HepG2 (cell line): ENCODE measurements around the gene SCNM1. TPM values are rescaled to one million over a fixed set of nuclear protein-coding genes. Genes with fewer than 3 reads are reported as not detected.
A peak's percentile ranks its signal among the peaks of the same experiment; 100 is the strongest.

ENCODE experiments used
- CCDC6 ChIP-seq: sonication (generic); formaldehyde crosslinking; IDR thresholded peaks from 2 replicates; pipeline ENCODE4 v1.8.1; 2022; ENCODE audit warnings: mild to moderate bottlenecking, missing genetic modification reagents, moderate library complexity
- DPF2 ChIP-seq: sonication (generic); formaldehyde crosslinking; IDR thresholded peaks from 2 replicates; pipeline ENCODE4 v1.4.0; 2020; ENCODE audit warnings: mild to moderate bottlenecking, low read depth, missing genetic modification reagents, borderline replicate concordance
- IRF1 ChIP-seq: sonication (generic); formaldehyde crosslinking; IDR thresholded peaks from 2 replicates; pipeline ENCODE4 v1.4.0; 2020; ENCODE audit warnings: low read depth, mild to moderate bottlenecking, missing genetic modification reagents
- MBNL3 ChIP-seq: fragments of 250-450 bp; sonication (Bioruptor Pico); conservative IDR thresholded peaks from 2 replicates; pipeline ENCODE4 v1.8.0; 2022; ENCODE audit warnings: mild to moderate bottlenecking, inconsistent platforms
- NRL ChIP-seq: sonication (generic); formaldehyde crosslinking; IDR thresholded peaks from 2 replicates; pipeline ENCODE4 v1.5.0; 2020; ENCODE audit warnings: missing genetic modification reagents, mild to moderate bottlenecking, moderate library complexity, borderline replicate concordance
- PATZ1 ChIP-seq: sonication (generic); formaldehyde crosslinking; IDR thresholded peaks from 2 replicates; pipeline ENCODE4 v1.4.0; 2020; ENCODE audit warnings: missing genetic modification reagents
- SMAD3 ChIP-seq: sonication (generic); formaldehyde crosslinking; IDR thresholded peaks from 2 replicates; pipeline ENCODE4 v1.4.0; 2020; ENCODE audit warnings: missing genetic modification reagents
- TEAD3 ChIP-seq: optimal IDR thresholded peaks from 2 replicates; pipeline ENCODE3; 2016; ENCODE audit warnings: borderline replicate concordance
- TFAP4 ChIP-seq: sonication (generic); IDR thresholded peaks from 2 replicates; pipeline ENCODE4 v1.6.1; 2016; ENCODE audit warnings: low read depth, borderline replicate concordance
- TRIM24 ChIP-seq: sonication (generic); formaldehyde crosslinking; IDR thresholded peaks from 2 replicates; pipeline ENCODE4 v1.8.0; 2022; ENCODE audit warnings: mild to moderate bottlenecking, missing genetic modification reagents
- ZKSCAN8 ChIP-seq: IDR thresholded peaks from 2 replicates; pipeline ENCODE4 v1.6.1; 2016; ENCODE audit warnings: borderline replicate concordance, missing genetic modification reagents, missing compliant biosample characterization
- ZNF143 ChIP-seq: sonication (generic); formaldehyde crosslinking; IDR thresholded peaks from 2 replicates; pipeline ENCODE4 v1.4.0; 2020; ENCODE audit warnings: missing genetic modification reagents
- ZNF232 ChIP-seq: sonication (generic); formaldehyde crosslinking; IDR thresholded peaks from 2 replicates; pipeline ENCODE4 v1.4.0; 2020; ENCODE audit warnings: missing genetic modification reagents, borderline replicate concordance
- ZNF431 ChIP-seq: sonication (generic); formaldehyde crosslinking; IDR thresholded peaks from 2 replicates; pipeline ENCODE4 v1.9.0; 2022; ENCODE audit warnings: missing genetic modification reagents, low read depth, mild to moderate bottlenecking, borderline replicate concordance
- ZNF496 ChIP-seq: sonication (generic); formaldehyde crosslinking; IDR thresholded peaks from 2 replicates; pipeline ENCODE4 v1.8.1; 2023; ENCODE audit warnings: mild to moderate bottlenecking, moderate library complexity, missing genetic modification reagents; ENCODE audit not compliant: insufficient replicate concordance
- ZNF577 ChIP-seq: sonication (generic); formaldehyde crosslinking; IDR thresholded peaks from 2 replicates; pipeline ENCODE4 v1.4.0; 2020; ENCODE audit warnings: mild to moderate bottlenecking, low read depth, missing genetic modification reagents, borderline replicate concordance
- ZNF589 ChIP-seq: sonication (generic); formaldehyde crosslinking; conservative IDR thresholded peaks from 2 replicates; pipeline ENCODE4 v1.8.0; 2022; ENCODE audit warnings: mild to moderate bottlenecking, moderate library complexity, missing genetic modification reagents
- ZNF878 ChIP-seq: sonication (generic); formaldehyde crosslinking; IDR thresholded peaks from 2 replicates; pipeline ENCODE4 v1.8.1; 2023; ENCODE audit warnings: mild to moderate bottlenecking, missing genetic modification reagents, moderate library complexity
- ZSCAN30 ChIP-seq: sonication (generic); formaldehyde crosslinking; IDR thresholded peaks from 2 replicates; pipeline ENCODE4 v1.5.0; 2020; ENCODE audit warnings: mild to moderate bottlenecking, missing genetic modification reagents
- polyA plus RNA-seq, 8 experiments: library from polyadenylated mRNA; depleted of rRNA in 3 of 8; stranded (reverse) in 7 of 8; unstranded in 1 of 8; fragments of >200 nt; fragmentation: Illumina TruSeq in 4 of 8; extraction: Trizol in 4 of 8; gene quantifications; 2 replicates each; pipeline versions ENCODE4 v1.2.1 to v1.2.3, GENCODE V29; 2011 to 2016; ENCODE audit warnings: low read depth in 4 of 8, missing spikeins in 1 of 8, mixed read lengths in 1 of 8; ENCODE audit not compliant: insufficient read depth in 1 of 8
- total RNA-seq, 5 experiments: library from RNA; depleted of rRNA; stranded (reverse); fragments of >200 nt; fragmentation: Illumina TruSeq; extraction: Trizol; gene quantifications; 2 replicates each; pipeline ENCODE4 v1.2.3, GENCODE V29; 2016; ENCODE audit warnings: low read depth in 1 of 5

Gene SCNM1
- total and polyA plus RNA-seq, 2 of the 13 experiments (the other 11 are each of a cell fraction or from before 2014, with no cell fraction given): 16.3 to 31.5 TPM

GRCh38 chr1:151198254-151199127 is 32.5 kb downstream of the SCNM1 start, which contains the start of gene PIP5K1A (continued):
- TF ChIP-seq ZNF878: no peak
- no peak for TF ChIP-seq ZNF496
- no peak for TF ChIP-seq ZNF431 (CRISPR knock-in tag)
- peak; percentile 44 for TF ChIP-seq SMAD3
- TF ChIP-seq TEAD3 (CRISPR knock-in tag): peak; percentile 0
- TF ChIP-seq MBNL3 (CRISPR knock-in tag): no peak
- TF ChIP-seq ZNF589 (CRISPR knock-in tag): peak; percentile 86
- no peak; the same call in 1 of the 2 replicates for TF ChIP-seq ZNF143
- peak; percentile 51; the same call in 1 of the 2 replicates for TF ChIP-seq ZNF232 (CRISPR knock-in tag)
- TF ChIP-seq PATZ1 (CRISPR knock-in tag): no peak; the same call in 1 of the 2 replicates
- TF ChIP-seq ZSCAN30 (CRISPR knock-in tag): 0 out of 2 replicates have a peak, but pooled peaks have one; percentile 52
- no peak for TF ChIP-seq CCDC6 (CRISPR knock-in tag)
- no peak for TF ChIP-seq TRIM24 (CRISPR knock-in tag)
- no peak for TF ChIP-seq ZKSCAN8 (CRISPR knock-in tag)
- peak; percentile 17; the same call in 1 of the 2 replicates for TF ChIP-seq TFAP4
- no peak for TF ChIP-seq DPF2
- no peak for TF ChIP-seq ZNF577 (CRISPR knock-in tag)
- no peak; the same call in 1 of the 2 replicates for TF ChIP-seq NRL (CRISPR knock-in tag)
- no peak for TF ChIP-seq IRF1 (CRISPR knock-in tag)
